Testis (tissue), 2 donors: ENCODE data around the gene DMRTA2.

Experiments used
- CTCF ChIP-seq, 3 experiments: fragments of 450-650 bp in 2 of 3; fragments of 200-600 bp in 1 of 3; sonication (generic) in 1 of 3; IDR thresholded peaks; one replicate each; pipeline ENCODE4 v1.5.1; 2016 to 2019; ENCODE audit warnings: antibody characterized with exemption in 3 of 3, mild to moderate bottlenecking in 2 of 3, moderate library complexity in 1 of 3
- POLR2A ChIP-seq: fragments of 450-650 bp; IDR thresholded peaks from one replicate; pipeline ENCODE4 v1.6.1; 2017; ENCODE audit warnings: antibody characterized with exemption, mild to moderate bottlenecking, moderate library complexity

- TF ChIP-seq CTCF (IDR thresholded peaks at IDR 0.05) (no peak), POLR2A (no peak)
These were observed 49.7 kb downstream of the DMRTA2 start for GRCh38 chr1:50373532-50373931.
